A549 (cell line): ENCODE data around the gene DOK7. TPM values are rescaled to one million over a fixed set of nuclear protein-coding genes. Genes with fewer than 3 reads are reported as not detected.

Source experiments
- ATAC-seq, 2 experiments: fragments of 200-7000 bp in 1 of 2; fragments of >200 bp in 1 of 2; cut with Nextera tagmentation in 1 of 2; cut with Tn5 transposase in 1 of 2; 3 replicates each; pipeline versions ENCODE4 v1.8.0 to v1.9.1; 2018 to 2020; ENCODE audit warnings: mild to moderate bottlenecking in 1 of 2, moderate library complexity in 1 of 2
- CTCF ChIA-PET: fragments of 300-600 bp; sonication (Branson Sonifier 250); formaldehyde crosslinking; extraction: SDS; loops from one replicate; lab custom pipeline; 2021; ENCODE audit warnings: antibody characterized with exemption, inconsistent platforms; lab: Yijun Ruan, JAX
- POLR2A ChIA-PET: fragments of 350-600 bp; formaldehyde crosslinking; extraction: SDS; loops from one replicate; lab custom pipeline; 2021; ENCODE audit warnings: antibody characterized with exemption, inconsistent platforms; lab: Yijun Ruan, JAX
- DNase-seq, 2 experiments: peaks; one replicate each; pipeline versions ENCODE4 v3.0.0 to v3.0.0-alpha.2; 2011 to 2016; ENCODE audit warnings: low read depth in 1 of 2, low spot score in 1 of 2
- FAIRE-seq: peaks from 2 replicates; lab custom pipeline; 2011; peaks lifted over from hg19 to GRCh38; lab: Jason Lieb, UNC
- H3K27ac ChIP-seq, 2 experiments: fragments of >200 bp; sonication (Bioruptor Twin); formaldehyde crosslinking; 3 replicates each; pipeline ENCODE4 v1.5.1; 2016 to 2017
- H3K4me1 ChIP-seq: fragments of >200 bp; sonication (Bioruptor Twin); formaldehyde crosslinking; 3 replicates; pipeline ENCODE4 v1.6.1; 2016
- H3K4me2 ChIP-seq: fragments of >200 bp; sonication (Bioruptor Twin); formaldehyde crosslinking; 3 replicates; pipeline ENCODE4 v1.6.1; 2016
- H3K4me3 ChIP-seq: fragments of >200 bp; sonication (Bioruptor Twin); formaldehyde crosslinking; 3 replicates; pipeline ENCODE4 v1.5.1; 2016
- H3K9me3 ChIP-seq: fragments of >200 bp; sonication (Bioruptor Twin); formaldehyde crosslinking; 3 replicates; pipeline ENCODE4 v1.6.1; 2016
- BHLHE40 ChIP-seq: IDR thresholded peaks from 2 replicates; pipeline ENCODE4 v1.6.1; 2012; ENCODE audit warnings: low read depth, low read length, inconsistent platforms
- CHD4 ChIP-seq: fragments of 200-600 bp; sonication (generic); IDR thresholded peaks from 2 replicates; pipeline ENCODE4 v1.6.1; 2016; ENCODE audit warnings: antibody characterized with exemption, mild to moderate bottlenecking, borderline replicate concordance
- FOSB ChIP-seq: fragments of 250-450 bp; sonication (Bioruptor Pico); IDR thresholded peaks from 2 replicates; pipeline ENCODE4 v1.5.0; 2020; ENCODE audit warnings: mild to moderate bottlenecking, moderate library complexity
- GATA3 ChIP-seq: IDR thresholded peaks from 2 replicates; pipeline ENCODE4 v1.6.1; 2012; ENCODE audit warnings: borderline replicate concordance
- HMGXB4 ChIP-seq: fragments of 250-450 bp; sonication (Bioruptor Pico); IDR thresholded peaks from 2 replicates; pipeline ENCODE4 v1.5.0; 2021; ENCODE audit warnings: mild to moderate bottlenecking, moderate library complexity, borderline replicate concordance
- HOXB13 ChIP-seq: fragments of 250-450 bp; sonication (Bioruptor Pico); IDR thresholded peaks from 2 replicates; pipeline ENCODE4 v1.5.0; 2020; ENCODE audit warnings: low read depth, mild to moderate bottlenecking, moderate library complexity
- JUN ChIP-seq, 2 experiments: fragments of >200 bp; sonication (Bioruptor Twin); formaldehyde crosslinking; IDR thresholded peaks; 2 replicates in 1 of 2; 3 replicates in 1 of 2; pipeline ENCODE4 v1.6.1; 2016 to 2017
- JUNB ChIP-seq: fragments of >200 bp; sonication (Bioruptor Twin); formaldehyde crosslinking; IDR thresholded peaks from 2 replicates; pipeline ENCODE4 v1.6.1; 2016
- KDM1A ChIP-seq: fragments of 200-600 bp; sonication (generic); IDR thresholded peaks from 2 replicates; pipeline ENCODE4 v1.6.1; 2016; ENCODE audit warnings: low read depth, mild to moderate bottlenecking
- KDM5A ChIP-seq: fragments of 200-600 bp; sonication (generic); IDR thresholded peaks from 2 replicates; pipeline ENCODE4 v1.6.1; 2016; ENCODE audit warnings: antibody characterized with exemption, mild to moderate bottlenecking
- MAFK ChIP-seq: fragments of 450-650 bp; IDR thresholded peaks from 2 replicates; pipeline ENCODE4 v1.6.1; 2014; ENCODE audit not compliant: partially characterized antibody
- MAX ChIP-seq: IDR thresholded peaks from 2 replicates; pipeline ENCODE4 v1.6.1; 2012
- MAZ ChIP-seq: fragments of 150-350 bp; IDR thresholded peaks from 2 replicates; pipeline ENCODE4 v1.6.1; 2014; ENCODE audit warnings: antibody characterized with exemption, low read depth, low read length, borderline replicate concordance
- PBX3 ChIP-seq: IDR thresholded peaks from 2 replicates; pipeline ENCODE4 v1.6.1; 2012
- PHF8 ChIP-seq: fragments of 200-600 bp; sonication (generic); IDR thresholded peaks from 2 replicates; pipeline ENCODE4 v1.6.1; 2016; ENCODE audit warnings: low read depth, mild to moderate bottlenecking, antibody characterized with exemption, moderate library complexity, borderline replicate concordance
- POLR2A ChIP-seq: IDR thresholded peaks from 2 replicates; pipeline ENCODE4 v1.6.1; 2012; ENCODE audit warnings: mild to moderate bottlenecking, low read length
- REST ChIP-seq: fragments of 200-600 bp; sonication (generic); IDR thresholded peaks from 2 replicates; pipeline ENCODE4 v1.6.1; 2016; ENCODE audit warnings: antibody characterized with exemption, mild to moderate bottlenecking, moderate library complexity
- ZC3H11A ChIP-seq: fragments of 450-650 bp; IDR thresholded peaks from 2 replicates; pipeline ENCODE4 v1.6.1; 2014; ENCODE audit warnings: antibody characterized with exemption, mild to moderate bottlenecking
- WGBS: methylation state at CpG from one replicate; pipeline ENCODE4 v1.1.6; 2017; ENCODE audit errors: missing lambda C conversion rate; 5-methylcytosine and 5-hydroxymethylcytosine counted together
- polyA plus RNA-seq, 4 experiments: library from polyadenylated mRNA; depleted of rRNA in 3 of 4; stranded (reverse); fragments of >200 nt; fragmentation: RNase III in 1 of 4; extraction: RNeasy Plus Mini Kit Qiagen cat#74134 plus additional on column Dnase treatment in 1 of 4; gene quantifications; 2 replicates in 3 of 4; 3 replicates in 1 of 4; pipeline ENCODE4 v1.2.3, GENCODE V29; 2011 to 2017
- TF ChIP-seq, protein P1 (sequence below): fragments of 450-650 bp; IDR thresholded peaks from 2 replicates; pipeline ENCODE4 v1.6.1; 2014; ENCODE audit warnings: antibody characterized with exemption

The DOK7 gene
- polyA plus RNA-seq, 2 of the 4 experiments (the other 2 are of a cell fraction), result 0.17 to 0.21 TPM

DNA sequence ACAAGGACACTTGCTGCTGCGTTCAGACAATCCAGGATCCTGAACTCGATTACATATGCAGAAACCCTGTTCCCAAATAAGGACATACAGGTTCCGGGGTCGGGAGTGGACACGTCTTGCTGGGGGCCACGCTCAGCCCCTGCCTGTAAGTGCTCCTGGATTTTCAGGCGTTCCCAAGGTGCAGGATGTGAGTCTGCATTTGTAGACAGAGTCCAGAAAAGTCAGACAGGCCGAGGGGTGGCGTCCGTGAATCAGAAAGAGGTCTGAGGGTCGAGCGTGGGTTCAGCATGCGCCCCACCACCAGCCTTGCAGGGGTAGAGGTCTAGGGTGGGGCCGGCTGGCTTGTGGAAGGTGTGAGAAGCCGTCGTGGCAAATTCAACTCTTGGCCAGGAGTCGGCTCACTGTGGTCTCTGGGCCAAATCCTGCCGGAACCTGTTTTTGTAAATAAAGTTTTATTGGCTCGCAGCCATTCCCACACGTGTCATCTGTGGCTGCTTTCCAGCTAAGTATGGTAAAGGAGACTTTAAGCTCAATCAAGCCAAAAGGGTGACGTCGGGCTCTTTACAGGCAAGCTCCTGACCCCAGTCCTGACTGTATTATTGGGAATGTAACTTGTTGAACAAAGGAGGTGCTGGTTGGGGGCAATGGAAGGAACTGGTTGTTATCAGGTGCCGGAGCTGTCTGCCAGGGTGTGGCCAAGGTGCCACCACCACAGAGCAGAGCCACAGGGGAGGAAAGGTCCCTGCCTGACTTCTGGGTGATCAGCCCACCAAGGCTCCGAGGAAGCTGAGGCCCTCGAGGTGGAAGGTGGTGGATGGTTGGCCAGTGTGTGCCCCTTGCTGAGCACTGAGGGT lies 7.4 kb downstream of the DOK7 start:
- no peak for FAIRE-seq
- H3K27ac ChIP-seq, result no peak overlapping the region
- ATAC-seq, result no peak
- CTCF ChIA-PET, result interaction anchor here (1.0 to 4.1 kb wide), 5 partner anchors 10 to 277 kb away, joined by 3 to 27 read pairs (median 3); no protein-coding TSS in a partner anchor
- 58% methylated on average over 19 of the region's 25 CpGs for WGBS
- no peaks in the 10 kb centered on the region for H3K4me1 ChIP-seq
- no peak overlapping the region for H3K4me3 ChIP-seq
- DNase-seq, result no peak
- no peaks in the 10 kb centered on the region for H3K9me3 ChIP-seq
- TF ChIP-seq KDM5A (no peak), POLR2A (no peak), PBX3 (no peak), PHF8 (no peak), GATA3 (no peak), ZC3H11A (no peak), MAZ (no peak), HOXB13 (CRISPR knock-in tag) (no peak), REST (no peak), JUNB (no peak)
- POLR2A ChIA-PET, result no interaction called here
- no peak overlapping the region for H3K4me2 ChIP-seq

DNA sequence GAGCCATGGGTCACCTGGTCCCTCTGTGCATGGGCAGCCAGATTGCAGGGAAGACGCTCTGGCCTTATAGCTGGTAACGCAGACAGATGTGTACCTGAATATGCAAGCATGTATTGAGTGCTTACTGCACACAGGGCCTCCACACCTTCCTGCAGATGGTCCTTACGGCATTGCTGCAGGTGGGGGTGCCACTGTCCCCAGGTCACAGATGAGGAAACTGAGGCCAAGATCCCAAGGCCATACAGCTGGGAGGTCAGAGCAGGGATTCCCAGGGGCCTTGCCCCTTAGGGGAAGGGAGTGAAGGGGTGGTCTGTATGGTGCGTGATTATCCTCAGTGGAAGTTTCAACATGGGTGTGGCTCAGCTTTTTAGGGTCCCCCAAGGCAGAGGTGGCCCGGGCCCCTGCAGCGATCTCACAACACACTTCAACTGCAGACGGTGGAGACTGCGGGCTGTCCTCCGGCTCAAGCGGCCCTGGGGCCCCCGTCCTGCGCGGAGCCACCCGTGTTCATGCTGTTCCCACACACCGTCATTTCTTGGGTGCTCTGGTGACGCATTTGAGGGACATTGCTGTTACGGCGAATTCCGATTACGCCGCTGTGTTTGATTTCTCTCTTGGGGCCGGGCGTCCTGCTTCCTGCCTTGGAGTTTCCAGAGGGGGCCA lies 8.1 kb downstream of the DOK7 start:
- no peaks in the 10 kb centered on the region for H3K9me3 ChIP-seq
- WGBS, result 77% methylated on average over 23 of the region's 23 CpGs
- DNase-seq, result no peak
- H3K27ac ChIP-seq, result no peak overlapping the region
- TF ChIP-seq MAX (no peak), BHLHE40 (no peak), JUN (IDR thresholded peaks at IDR 0.05) (no peak), CHD4 (no peak)
- TF ChIP-seq, protein P1, sequence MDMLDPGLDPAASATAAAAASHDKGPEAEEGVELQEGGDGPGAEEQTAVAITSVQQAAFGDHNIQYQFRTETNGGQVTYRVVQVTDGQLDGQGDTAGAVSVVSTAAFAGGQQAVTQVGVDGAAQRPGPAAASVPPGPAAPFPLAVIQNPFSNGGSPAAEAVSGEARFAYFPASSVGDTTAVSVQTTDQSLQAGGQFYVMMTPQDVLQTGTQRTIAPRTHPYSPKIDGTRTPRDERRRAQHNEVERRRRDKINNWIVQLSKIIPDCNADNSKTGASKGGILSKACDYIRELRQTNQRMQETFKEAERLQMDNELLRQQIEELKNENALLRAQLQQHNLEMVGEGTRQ, result no peak
- ChIA-PET POLR2A (no interaction called here), CTCF (interaction anchor here (1.0 to 4.1 kb wide), 5 partner anchors 10 to 278 kb away, joined by 3 to 27 read pairs (median 3); no protein-coding TSS in a partner anchor)
- FAIRE-seq, result no peak
- H3K4me3 ChIP-seq, result no peak overlapping the region
- ATAC-seq, result no peak
- H3K4me1 ChIP-seq, result no peaks in the 10 kb centered on the region
- no peak overlapping the region for H3K4me2 ChIP-seq

GRCh38 chr4:3471886-3472285 lies 8.8 kb downstream of the DOK7 start:
- H3K9me3 ChIP-seq, result no peaks in the 10 kb centered on the region
- H3K4me1 ChIP-seq, result no peaks in the 10 kb centered on the region
- 80% methylated on average over 2 of the region's 15 CpGs for WGBS
- H3K27ac ChIP-seq, result no peak overlapping the region
- no peak for ATAC-seq
- H3K4me3 ChIP-seq, result no peak overlapping the region
- ChIA-PET POLR2A (no interaction called here), CTCF (interaction anchor here (1.2 to 4.1 kb wide), 2 partner anchors 9 to 279 kb away, joined by 3 to 27 read pairs; no protein-coding TSS in a partner anchor)
- no peak for DNase-seq
- H3K4me2 ChIP-seq, result no peak overlapping the region
- FAIRE-seq, result no peak
- TF ChIP-seq MAZ (no peak), PHF8 (no peak), HMGXB4 (CRISPR knock-in tag) (no peak), MAX (no peak), MAFK (no peak), FOSB (CRISPR knock-in tag) (no peak), KDM1A (no peak), REST (no peak), GATA3 (no peak)
